HCT116 (cell line): ENCODE results near the gene DEFB112. TPM values are rescaled to one million over a fixed set of nuclear protein-coding genes. Genes with fewer than 3 reads are reported as not detected.

ENCODE experiments used
- ATAC-seq: fragments of 200-7000 bp; cut with Tn5 transposase; 2 replicates; pipeline ENCODE4 v1.9.1; 2020; ENCODE audit warnings: mild to moderate bottlenecking, moderate library complexity
- BruUV-seq: library from RNA; stranded (reverse); fragments of 400-500 nt; replicated peaks from 2 replicates; lab custom pipeline; 2021; lab: Mats Ljungman, UMichigan
- CTCF ChIA-PET: fragments of 300-600 bp; sonication (Branson Sonifier 250); formaldehyde crosslinking; loops from one replicate; lab custom pipeline; 2021; ENCODE audit warnings: antibody characterized with exemption; lab: Charles Lee
- POLR2A ChIA-PET: fragments of 300-600, 350-600 bp; sonication (Branson Sonifier 250); formaldehyde crosslinking; loops from one replicate; lab custom pipeline; 2021; ENCODE audit warnings: antibody characterized with exemption; lab: Charles Lee
- RAD21 ChIA-PET, 2 experiments: fragments of 300-600 bp; sonication (Branson Sonifier 250); formaldehyde crosslinking; loops; one replicate each; lab custom pipeline; 2023; ENCODE audit warnings: low total read pairs in 2 of 2; ENCODE audit not compliant: uncharacterized antibody in 2 of 2, unreplicated experiment in 2 of 2, low non-redundant PET in 1 of 2; lab: Charles Lee
- DNase-seq: peaks from one replicate; pipeline ENCODE4 v3.0.0-alpha.2; 2010; ENCODE audit warnings: low read depth, low spot score
- H2AFZ ChIP-seq: fragments of 200-600 bp; shearing (Covaris generic), sonication (generic); 2 replicates; pipeline ENCODE4 v1.6.1; 2017; ENCODE audit warnings: low read depth, mixed run types, mixed read lengths, antibody characterized with exemption, low read length; ENCODE audit not compliant: poor library complexity, severe bottlenecking
- H3K27ac ChIP-seq: 2 replicates; pipeline ENCODE4 v1.5.1; 2012; ENCODE audit warnings: low read depth, low read length
- H3K27me3 ChIP-seq: fragments of 200-600 bp; sonication (generic); 2 replicates; pipeline ENCODE4 v1.6.1; 2016; ENCODE audit warnings: mixed run types, low read length, mixed read lengths; ENCODE audit not compliant: insufficient read depth
- H3K36me3 ChIP-seq, 2 experiments: fragments of 200-500 bp in 1 of 2; fragments of 200-600 bp in 1 of 2; sonication (Bioruptor generic) in 1 of 2; sonication (generic) in 1 of 2; 2 replicates each; pipeline versions ENCODE4 v1.5.1 to v1.6.1; 2014 to 2016; ENCODE audit warnings: low read length in 2 of 2, inconsistent platforms in 1 of 2, mixed read lengths in 1 of 2, mixed run types in 1 of 2; ENCODE audit not compliant: insufficient read depth in 2 of 2, control insufficient read depth in 1 of 2
- H3K4me1 ChIP-seq, 2 experiments: fragments of 200-600 bp in 1 of 2; sonication (generic) in 1 of 2; 2 replicates each; pipeline versions ENCODE4 v1.5.1 to v1.6.1; 2012 to 2017; ENCODE audit warnings: low read length in 2 of 2, inconsistent platforms in 1 of 2, mild to moderate bottlenecking in 1 of 2, mixed read lengths in 1 of 2, mixed run types in 1 of 2, moderate library complexity in 1 of 2; ENCODE audit not compliant: insufficient read depth in 2 of 2, control insufficient read depth in 1 of 2
- H3K4me2 ChIP-seq: fragments of 200-600 bp; sonication (generic); 2 replicates; pipeline ENCODE4 v1.6.1; 2017; ENCODE audit warnings: mixed run types, low read length, mixed read lengths
- H3K4me3 ChIP-seq, 2 experiments: fragments of 200-600 bp in 1 of 2; sonication (generic) in 1 of 2; replicated peaks in 1 of 2; 2 replicates each; pipeline ENCODE4 v1.5.1; 2011 to 2016; ENCODE audit warnings: low read length in 2 of 2, control low read depth in 1 of 2, low read depth in 1 of 2, mild to moderate bottlenecking in 1 of 2, mixed read lengths in 1 of 2, mixed run types in 1 of 2
- H3K79me2 ChIP-seq: fragments of 200-600 bp; sonication (generic); 2 replicates; pipeline ENCODE4 v1.6.1; 2017; ENCODE audit warnings: mild to moderate bottlenecking, mixed run types, low read length, moderate library complexity, mixed read lengths; ENCODE audit not compliant: insufficient read depth
- H3K9ac ChIP-seq: fragments of 200-600 bp; sonication (generic); 2 replicates; pipeline ENCODE4 v1.6.1; 2016; ENCODE audit warnings: low read length, mixed read lengths
- H3K9me2 ChIP-seq: fragments of 200-600 bp; sonication (generic), shearing (Covaris generic); 2 replicates; pipeline ENCODE4 v1.6.1; 2017; ENCODE audit warnings: mixed run types, mild to moderate bottlenecking, moderate library complexity; ENCODE audit not compliant: insufficient read depth
- H3K9me3 ChIP-seq, 2 experiments: fragments of 200-500 bp in 1 of 2; fragments of 200-600 bp in 1 of 2; sonication (Bioruptor generic) in 1 of 2; sonication (generic) in 1 of 2; 2 replicates each; pipeline ENCODE4 v1.6.1; 2014 to 2017; ENCODE audit warnings: low read length in 2 of 2, mixed read lengths in 2 of 2, inconsistent platforms in 1 of 2, low read depth in 1 of 2, mild to moderate bottlenecking in 1 of 2, mixed run types in 1 of 2, moderate library complexity in 1 of 2; ENCODE audit not compliant: control insufficient read depth in 1 of 2, insufficient read depth in 1 of 2
- H4K20me1 ChIP-seq: fragments of 200-600 bp; sonication (generic), shearing (Covaris generic); 2 replicates; pipeline ENCODE4 v1.6.1; 2017; ENCODE audit warnings: mixed run types, mild to moderate bottlenecking, moderate library complexity; ENCODE audit not compliant: insufficient read depth
- CBX3 ChIP-seq: IDR thresholded peaks from 2 replicates; pipeline ENCODE4 v1.6.1; 2012; ENCODE audit warnings: low read depth
- CEBPB ChIP-seq: IDR thresholded peaks from 2 replicates; pipeline ENCODE4 v1.6.1; 2012; ENCODE audit warnings: low read depth
- EGR1 ChIP-seq: IDR thresholded peaks from 2 replicates; pipeline ENCODE4 v1.6.1; 2012; ENCODE audit warnings: low read depth
- EZH2 ChIP-seq: fragments of 200-600 bp; sonication (generic); IDR thresholded peaks from 2 replicates; pipeline ENCODE4 v1.6.1; 2017; ENCODE audit warnings: antibody characterized with exemption, mixed run types
- FOSL1 ChIP-seq: IDR thresholded peaks from 2 replicates; pipeline ENCODE4 v1.6.1; 2012; ENCODE audit warnings: low read depth
- POLR2AphosphoS5 ChIP-seq: IDR thresholded peaks from 2 replicates; pipeline ENCODE4 v1.6.1; 2011; ENCODE audit warnings: mild to moderate bottlenecking, low read depth, low read length, moderate library complexity
- intact Hi-C: fragments of 100-400 bp; cut with micrococcal nuclease; formaldehyde crosslinking; loops from 2 replicates; pipeline ENCODE4 v1.10.0; 2022
- total RNA-seq: library from RNA; stranded (reverse); gene quantifications from one replicate; pipeline ENCODE4 v1.2.1, GENCODE V29; 2021; ENCODE audit not compliant: unreplicated experiment
- TF ChIP-seq, protein P1 (sequence below): IDR thresholded peaks from 2 replicates; pipeline ENCODE4 v1.6.1; 2012

DEFB112 gene
- total RNA-seq, 1 experiment from 2014 or later, result not detected

DNA sequence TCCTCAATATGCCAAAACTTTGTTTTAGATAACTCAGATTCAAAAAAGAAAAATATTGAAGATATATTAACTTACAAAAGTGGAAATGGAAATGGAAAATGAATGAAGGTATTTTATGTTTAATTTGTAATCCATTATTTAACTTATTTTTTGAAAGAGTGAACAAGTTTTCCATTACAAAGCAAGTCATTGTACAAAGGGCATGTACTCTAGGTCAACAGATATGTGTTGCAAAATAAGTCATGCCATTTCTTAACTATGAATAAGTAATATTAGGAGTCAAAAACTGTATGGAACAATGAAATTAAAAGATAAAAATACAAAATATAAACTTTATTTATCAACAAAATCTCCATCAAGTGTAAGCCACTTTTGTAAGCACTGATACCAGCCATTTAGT lies 54.5 kb downstream of the DEFB112 start:
- Histone ChIP-seq H3K9me2 (no peaks in the 10 kb centered on the region; the same call in none of the 2 replicates), H3K27me3 (no peaks in the 10 kb centered on the region), H3K27ac (no peak overlapping the region), H3K9me3 (no peaks in the 10 kb centered on the region), H4K20me1 (no peaks in the 10 kb centered on the region), H3K79me2 (no peaks in the 10 kb centered on the region), H2AFZ (no peak overlapping the region), H3K4me3 (no peak overlapping the region), H3K36me3 (no peaks in the 10 kb centered on the region), H3K9ac (no peak overlapping the region), H3K4me1 (no peaks in the 10 kb centered on the region), H3K4me2 (no peak overlapping the region)
- intact Hi-C loops, result no loop called here
- ATAC-seq (no peak), DNase-seq (no peak)
- ChIA-PET POLR2A (no interaction called here), CTCF (no interaction called here), RAD21 (no interaction called here)
- BruUV-seq, result no TSS peak
- no peak for TF ChIP-seq FOSL1
- no peak for TF ChIP-seq CEBPB
- TF ChIP-seq, protein P1, sequence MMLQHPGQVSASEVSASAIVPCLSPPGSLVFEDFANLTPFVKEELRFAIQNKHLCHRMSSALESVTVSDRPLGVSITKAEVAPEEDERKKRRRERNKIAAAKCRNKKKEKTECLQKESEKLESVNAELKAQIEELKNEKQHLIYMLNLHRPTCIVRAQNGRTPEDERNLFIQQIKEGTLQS, result no peak
- no peak for TF ChIP-seq POLR2AphosphoS5
- no peak for TF ChIP-seq EZH2
- no peak for TF ChIP-seq EGR1
- no peak for TF ChIP-seq CBX3

Other genes starting within 250 kb of the DEFB112 start
- gene CRISP1, start 183.4 kb downstream of the DEFB112 start, total RNA-seq, result not detected
- gene DEFB114, start 85.8 kb downstream of the DEFB112 start, total RNA-seq, result not detected
- gene DEFB113, start 80.3 kb downstream of the DEFB112 start, total RNA-seq, result not detected
- not detected for gene DEFB110, start 27.9 kb downstream of the DEFB112 start, total RNA-seq